ENCODE results near the gene CAMSAP2. TPM values are rescaled to one million over a fixed set of nuclear protein-coding genes. Genes with fewer than 3 reads are reported as not detected.

Gene CAMSAP2
- total and polyA plus RNA-seq, 2 of the 8 experiments (the other 6 are each of a cell fraction or from before 2014, with no cell fraction given): 4.2 to 27.6 TPM

DNA sequence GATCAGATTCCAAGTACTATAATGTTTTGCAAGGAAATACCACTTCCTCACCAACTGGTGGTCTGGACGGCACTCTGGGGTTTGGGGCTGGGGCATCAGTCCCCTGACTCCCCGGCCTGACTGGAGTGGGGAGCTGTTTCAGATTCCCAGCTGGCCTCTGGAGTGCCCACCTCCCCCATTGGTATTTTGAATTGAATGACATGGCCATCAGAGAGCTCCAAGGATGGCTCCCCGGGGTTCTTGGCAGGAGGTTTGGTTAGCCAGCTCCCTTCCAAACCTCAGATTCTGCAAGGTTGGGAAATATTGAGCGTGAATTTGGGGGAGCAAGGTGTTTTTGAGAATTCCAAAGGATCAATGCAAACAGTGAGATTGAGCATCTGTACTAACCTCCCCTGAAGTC, 153.9 kb downstream of the CAMSAP2 start:
- peaks cover 3 to 55% of the 10 kb centered on the region in 2 experiments for H3K79me2 ChIP-seq (ENCODE audit: control insufficient read depth in 1 of 2, insufficient read depth in 2 of 2, low read length in 2 of 2)
- TF ChIP-seq, protein P1, sequence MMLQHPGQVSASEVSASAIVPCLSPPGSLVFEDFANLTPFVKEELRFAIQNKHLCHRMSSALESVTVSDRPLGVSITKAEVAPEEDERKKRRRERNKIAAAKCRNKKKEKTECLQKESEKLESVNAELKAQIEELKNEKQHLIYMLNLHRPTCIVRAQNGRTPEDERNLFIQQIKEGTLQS (IDR thresholded peaks at IDR 0.05; ENCODE audit: insufficient read depth, low read depth, low read length): no peak
- TF ChIP-seq TAF7 (optimal IDR thresholded peaks at IDR 0.05; ENCODE audit: borderline replicate concordance, low read depth, low read length): no peak
- no peak for TF ChIP-seq PHF8 (conservative IDR thresholded peaks at IDR 0.05; ENCODE audit: low read depth, low read length)
- no peak for TF ChIP-seq FOSL1 (IDR thresholded peaks at IDR 0.05; ENCODE audit: insufficient read depth, low read depth, low read length)
- no peak for TF ChIP-seq KDM1A (IDR thresholded peaks at IDR 0.05; ENCODE audit: borderline replicate concordance, low read length)
- TF ChIP-seq HDAC2 (IDR thresholded peaks at IDR 0.05; ENCODE audit: borderline replicate concordance in 1 of 2, low read depth in 2 of 2, low read length in 2 of 2): 0 out of 4 replicates have a peak, but pooled peaks of 1 of the 2 experiments have one; percentile 39
- TF ChIP-seq, protein P2, sequence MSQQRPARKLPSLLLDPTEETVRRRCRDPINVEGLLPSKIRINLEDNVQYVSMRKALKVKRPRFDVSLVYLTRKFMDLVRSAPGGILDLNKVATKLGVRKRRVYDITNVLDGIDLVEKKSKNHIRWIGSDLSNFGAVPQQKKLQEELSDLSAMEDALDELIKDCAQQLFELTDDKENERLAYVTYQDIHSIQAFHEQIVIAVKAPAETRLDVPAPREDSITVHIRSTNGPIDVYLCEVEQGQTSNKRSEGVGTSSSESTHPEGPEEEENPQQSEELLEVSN (IDR thresholded peaks at IDR 0.05): no peak
- TF ChIP-seq, protein P3, sequence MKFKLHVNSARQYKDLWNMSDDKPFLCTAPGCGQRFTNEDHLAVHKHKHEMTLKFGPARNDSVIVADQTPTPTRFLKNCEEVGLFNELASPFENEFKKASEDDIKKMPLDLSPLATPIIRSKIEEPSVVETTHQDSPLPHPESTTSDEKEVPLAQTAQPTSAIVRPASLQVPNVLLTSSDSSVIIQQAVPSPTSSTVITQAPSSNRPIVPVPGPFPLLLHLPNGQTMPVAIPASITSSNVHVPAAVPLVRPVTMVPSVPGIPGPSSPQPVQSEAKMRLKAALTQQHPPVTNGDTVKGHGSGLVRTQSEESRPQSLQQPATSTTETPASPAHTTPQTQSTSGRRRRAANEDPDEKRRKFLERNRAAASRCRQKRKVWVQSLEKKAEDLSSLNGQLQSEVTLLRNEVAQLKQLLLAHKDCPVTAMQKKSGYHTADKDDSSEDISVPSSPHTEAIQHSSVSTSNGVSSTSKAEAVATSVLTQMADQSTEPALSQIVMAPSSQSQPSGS (IDR thresholded peaks at IDR 0.05; ENCODE audit: low read length): 0 out of 2 replicates have a peak, but pooled peaks have one; percentile 0

More for the DNA sequence above, 153.9 kb downstream of the CAMSAP2 start:
- Histone ChIP-seq H3K9me3 (ENCODE audit: insufficient read depth in 2 of 2, low read depth in 1 of 2, low read length in 1 of 2) (no peaks in the 10 kb centered on the region), H3K23ac (ENCODE audit: insufficient read length) (no peak overlapping the region), H3K27ac (ENCODE audit: low read depth, low read length) (peak overlapping the region; percentile 99), H4K5ac (ENCODE audit: insufficient read length, low read depth, low read length) (peak overlapping the region; percentile 79), H2AK5ac (ENCODE audit: low read depth, low read length) (no peak overlapping the region), H4K20me1 (replicated peaks in 1 of 2; ENCODE audit: control insufficient read depth in 1 of 2, insufficient read depth in 2 of 2, low read length in 2 of 2) (peaks cover 6 to 15% of the 10 kb centered on the region in 2 experiments), H2BK15ac (ENCODE audit: low read length) (0 out of 2 replicates have a peak overlapping the region, but pooled peaks have one; percentile 83), H4K91ac (replicated peaks; ENCODE audit: insufficient read length, low read length) (peak overlapping the region; percentile 39), H2BK20ac (ENCODE audit: low read length) (peak overlapping the region; percentile 55; the same call in 1 of the 2 replicates), H2AFZ (ENCODE audit: low read length) (no peak overlapping the region), H3K79me1 (ENCODE audit: low read depth, low read length) (peaks cover 20% of the 10 kb centered on the region), H3K23me2 (ENCODE audit: low read depth, low read length) (peaks cover 8% of the 10 kb centered on the region), H2BK120ac (replicated peaks; ENCODE audit: low read depth, low read length) (peak overlapping the region; percentile 48), H2BK12ac (ENCODE audit: low read depth, low read length) (peak overlapping the region; percentile 20), H3K9ac (replicated peaks in 1 of 4; ENCODE audit: extremely low read depth in 1 of 4, low read depth in 3 of 4, low read length in 3 of 4) (peak overlapping the region in 3 of 4 experiments; percentile 92 to 98 (median 96); a peak in 5 of 7 replicates), H3K14ac (ENCODE audit: insufficient read length) (no peak overlapping the region), H3K4ac (replicated peaks; ENCODE audit: insufficient read length, low read depth, low read length) (peak overlapping the region; percentile 19), H3K4me1 (replicated peaks in 1 of 4; ENCODE audit: control insufficient read depth in 3 of 4, insufficient read depth in 4 of 4, low read length in 3 of 4) (peaks cover 15 to 54% (median 39%) of the 10 kb centered on the region in 4 experiments), H3K36me3 (ENCODE audit: control insufficient read depth in 2 of 4, insufficient read depth in 4 of 4, low read length in 3 of 4) (no peaks in the 10 kb centered on the region; a peak in 1 of 8 replicates), H3K18ac (ENCODE audit: extremely low read depth, low read length) (peak overlapping the region; percentile 98), H3K4me3 (ENCODE audit: extremely low read depth in 1 of 4, insufficient read depth in 2 of 4, low read depth in 3 of 4, low read length in 4 of 4) (peak overlapping the region; percentile 67 to 90 (median 75)), H2BK5ac (ENCODE audit: low read depth, low read length) (peak overlapping the region; percentile 97), H4K8ac (ENCODE audit: extremely low read depth, insufficient read depth, low read length) (no peak overlapping the region; the same call in 1 of the 2 replicates), H3K27me3 (replicated peaks in 1 of 4; ENCODE audit: control insufficient read depth in 3 of 4, extremely low read depth in 1 of 4, insufficient read depth in 3 of 4, low read length in 3 of 4) (no peaks in the 10 kb centered on the region), H3K4me2 (ENCODE audit: insufficient read depth in 1 of 2, low read depth in 2 of 2, low read length in 2 of 2) (peak overlapping the region; percentile 79 to 95), H3K56ac (replicated peaks; ENCODE audit: insufficient read length, low read depth, low read length) (peak overlapping the region; percentile 91)
- 14% methylated on average over 4 of the region's 4 CpGs; no CpG with 5 or more reads in 1 of the 2 experiments for WGBS, 2 experiments (ENCODE audit: extremely low coverage in 1 of 2, insufficient coverage in 1 of 2, insufficient read length in 1 of 2, insufficient replicate concordance in 2 of 2, low coverage in 1 of 2, low lambda C conversion rate in 2 of 2, missing lambda C conversion rate in 1 of 2)
- no peak for DNase-seq (ENCODE audit: low read depth in 1 of 2, low spot score in 2 of 2)
- ChIA-PET POLR2A (ENCODE audit: partially characterized antibody) (interaction anchor here (0.6 to 11.2 kb wide), 23 partner anchors 14 to 571 kb away, joined by 3 to 208 read pairs (median 5); partner anchors contain the start of genes GPR25, KIF14, KIF21B and TMEM9), CTCF (ENCODE audit: partially characterized antibody) (interaction anchor here (1.3 to 8.6 kb wide), 7 partner anchors 9 to 150 kb away, joined by 3 to 47 read pairs (median 5); no protein-coding TSS in a partner anchor)
- no peak for FAIRE-seq
